Mesenchymal stem cell (in vitro differentiated cells and primary cell): Measurements from ENCODE around the gene CTSZ.
A peak's percentile ranks its signal among the peaks of the same experiment; 100 is the strongest.
"Not testable (repeated sequence)": the region's sequence is repeated elsewhere in the genome, so short reads cannot be mapped to it uniquely, and the experiment has no call there.

ENCODE experiments used
- DNase-seq: peaks from one replicate; pipeline ENCODE4 v3.0.0-alpha.2; 2013
- H2AFZ ChIP-seq: one replicate; pipeline ENCODE4 v1.6.1; 2013; ENCODE audit warnings: low read depth, mild to moderate bottlenecking, control low read depth, inconsistent platforms, low read length, moderate library complexity
- H2AK5ac ChIP-seq: 2 replicates; pipeline ENCODE4 v1.6.1; 2013; ENCODE audit warnings: low read length, moderate library complexity, mild to moderate bottlenecking, inconsistent platforms; ENCODE audit not compliant: severe bottlenecking
- H2BK120ac ChIP-seq: one replicate; pipeline ENCODE4 v1.6.1; 2013; ENCODE audit warnings: low read depth, mild to moderate bottlenecking, inconsistent platforms, low read length, moderate library complexity
- H2BK12ac ChIP-seq, 2 experiments: one replicate each; pipeline ENCODE4 v1.6.1; 2013; ENCODE audit warnings: inconsistent platforms in 2 of 2, low read length in 2 of 2, mild to moderate bottlenecking in 2 of 2, moderate library complexity in 2 of 2, control low read depth in 1 of 2
- H2BK15ac ChIP-seq: one replicate; pipeline ENCODE4 v1.6.1; 2013; ENCODE audit warnings: mild to moderate bottlenecking, low read depth, inconsistent platforms; ENCODE audit not compliant: poor library complexity, severe bottlenecking
- H2BK5ac ChIP-seq: 2 replicates; pipeline ENCODE4 v1.6.1; 2013; ENCODE audit warnings: low read depth, mild to moderate bottlenecking, low read length, control low read depth, inconsistent platforms; ENCODE audit not compliant: poor library complexity, severe bottlenecking
- H3K14ac ChIP-seq, 2 experiments: one replicate each; pipeline ENCODE4 v1.6.1; 2013; ENCODE audit warnings: inconsistent platforms in 2 of 2, low read length in 2 of 2, control low read depth in 1 of 2, mild to moderate bottlenecking in 1 of 2, moderate library complexity in 1 of 2
- H3K18ac ChIP-seq, 2 experiments: one replicate each; pipeline ENCODE4 v1.6.1; 2013; ENCODE audit warnings: inconsistent platforms in 2 of 2, low read length in 2 of 2, control low read depth in 1 of 2, low read depth in 1 of 2, mild to moderate bottlenecking in 1 of 2
- H3K23ac ChIP-seq, 2 experiments: one replicate each; pipeline ENCODE4 v1.6.1; 2013; ENCODE audit warnings: inconsistent platforms in 2 of 2, low read length in 2 of 2, mild to moderate bottlenecking in 2 of 2, moderate library complexity in 2 of 2, control low read depth in 1 of 2
- H3K27ac ChIP-seq: 2 replicates; pipeline ENCODE4 v1.5.1; 2013; ENCODE audit warnings: mild to moderate bottlenecking, moderate library complexity, low read length, control low read depth, inconsistent platforms; ENCODE audit not compliant: poor library complexity, severe bottlenecking
- H3K27me3 ChIP-seq, 2 experiments: 2 replicates each; pipeline versions ENCODE4 v1.6.1 to v1.7.0; 2013; ENCODE audit warnings: low read length in 2 of 2, mild to moderate bottlenecking in 2 of 2, moderate library complexity in 2 of 2, control low read depth in 1 of 2, inconsistent platforms in 1 of 2; ENCODE audit not compliant: control insufficient read depth in 1 of 2, insufficient read depth in 1 of 2
- H3K36me3 ChIP-seq, 2 experiments: 2 replicates each; pipeline versions ENCODE4 v1.6.1 to v1.7.0; 2013; ENCODE audit warnings: low read length in 2 of 2, control low read depth in 1 of 2, inconsistent platforms in 1 of 2, low read depth in 1 of 2, mild to moderate bottlenecking in 1 of 2; ENCODE audit not compliant: insufficient read depth in 2 of 2, control insufficient read depth in 1 of 2
- H3K4ac ChIP-seq, 2 experiments: one replicate each; pipeline ENCODE4 v1.6.1; 2013; ENCODE audit warnings: inconsistent platforms in 2 of 2, low read length in 2 of 2, mild to moderate bottlenecking in 2 of 2, moderate library complexity in 2 of 2, control low read depth in 1 of 2, low read depth in 1 of 2
- H3K4me1 ChIP-seq: 2 replicates; pipeline ENCODE4 v1.6.1; 2013; ENCODE audit warnings: low read depth, low read length, control low read depth; ENCODE audit not compliant: control insufficient read depth, insufficient read depth
- H3K4me2 ChIP-seq: 2 replicates; pipeline ENCODE4 v1.6.1; 2013; ENCODE audit warnings: low read length, mild to moderate bottlenecking, inconsistent platforms; ENCODE audit not compliant: poor library complexity, severe bottlenecking
- H3K4me3 ChIP-seq, 2 experiments: 2 replicates each; pipeline versions ENCODE4 v1.5.1 to v1.7.0; 2013; ENCODE audit warnings: low read length in 2 of 2, mild to moderate bottlenecking in 2 of 2, control low read depth in 1 of 2, low read depth in 1 of 2; ENCODE audit not compliant: insufficient read depth in 1 of 2
- H3K79me1 ChIP-seq: replicated peaks from 2 replicates; pipeline ENCODE4 v1.6.1; 2013; ENCODE audit warnings: mild to moderate bottlenecking, control low read depth, low read length, inconsistent platforms; ENCODE audit not compliant: poor library complexity, severe bottlenecking
- H3K9ac ChIP-seq: 2 replicates; pipeline ENCODE4 v1.7.0; 2013; ENCODE audit warnings: mild to moderate bottlenecking, low read length, moderate library complexity
- H3K9me3 ChIP-seq: 2 replicates; pipeline ENCODE4 v1.7.0; 2013; ENCODE audit warnings: mild to moderate bottlenecking, low read length; ENCODE audit not compliant: control insufficient read depth
- H4K8ac ChIP-seq: one replicate; pipeline ENCODE4 v1.6.1; 2013; ENCODE audit warnings: inconsistent platforms, mild to moderate bottlenecking, low read length, moderate library complexity
- H4K91ac ChIP-seq: one replicate; pipeline ENCODE4 v1.6.1; 2013; ENCODE audit warnings: mild to moderate bottlenecking, low read length, inconsistent platforms
- WGBS: methylation state at CpG from one replicate; pipeline ENCODE4 v1.1.7; 2013; ENCODE audit warnings: mixed read lengths; 5-methylcytosine and 5-hydroxymethylcytosine counted together

The CTSZ gene

DNA sequence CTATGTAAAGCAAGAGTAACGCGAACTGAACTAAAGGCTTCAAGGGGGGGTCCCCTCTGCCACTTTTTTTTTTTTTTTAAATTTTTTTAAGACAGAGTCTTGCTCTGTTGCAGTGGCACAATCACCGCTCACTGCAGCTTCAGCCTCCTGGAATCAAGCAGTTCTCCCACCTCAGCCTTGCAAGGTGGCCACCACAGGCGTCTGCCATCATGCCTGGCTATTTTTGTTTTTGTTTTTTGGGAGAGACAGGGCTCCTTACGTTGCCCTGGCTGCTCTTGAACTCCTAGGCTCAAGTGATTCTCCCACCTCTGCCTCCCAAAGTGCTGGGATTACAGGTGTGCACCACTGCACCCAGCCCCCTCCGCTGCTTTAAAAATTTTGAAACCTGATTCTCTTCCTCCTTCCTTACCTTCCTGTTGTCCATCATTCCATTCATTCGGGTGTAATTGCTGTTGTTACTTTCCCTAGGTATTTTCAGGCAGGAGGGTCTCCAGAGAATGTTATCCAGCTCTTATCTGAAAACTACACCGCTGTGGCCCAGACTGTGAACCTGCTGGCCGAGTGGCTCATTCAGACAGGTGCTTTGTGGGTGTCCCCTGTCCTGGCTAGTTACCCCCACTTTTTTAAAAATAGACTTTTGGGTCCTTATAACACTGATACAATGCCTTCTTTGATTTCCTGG is 20.6 kb downstream of the CTSZ start:
- 93% methylated on average over 9 of the region's 9 CpGs for WGBS
- Histone ChIP-seq H3K27me3 (no peaks in the 10 kb centered on the region), H2BK120ac (no peak overlapping the region), H3K4me3 (no peak overlapping the region), H3K36me3 (peaks cover 38 to 50% of the 10 kb centered on the region in 2 experiments), H2BK15ac (no peak overlapping the region), H3K79me1 (peaks cover 47% of the 10 kb centered on the region), H3K18ac (no peak overlapping the region), H3K9me3 (no peaks in the 10 kb centered on the region), H4K91ac (no peak overlapping the region), H3K4me2 (no peak overlapping the region), H3K27ac (no peak overlapping the region), H2AFZ (no peak overlapping the region), H2BK12ac (no peak overlapping the region), H3K4me1 (peaks cover 15% of the 10 kb centered on the region), H2AK5ac (no peak overlapping the region), H3K14ac (no peak overlapping the region), H3K23ac (no peak overlapping the region), H2BK5ac (no peak overlapping the region), H3K9ac (no peak overlapping the region), H3K4ac (no peak overlapping the region), H4K8ac (no peak overlapping the region)
- DNase-seq, result no peak

DNA sequence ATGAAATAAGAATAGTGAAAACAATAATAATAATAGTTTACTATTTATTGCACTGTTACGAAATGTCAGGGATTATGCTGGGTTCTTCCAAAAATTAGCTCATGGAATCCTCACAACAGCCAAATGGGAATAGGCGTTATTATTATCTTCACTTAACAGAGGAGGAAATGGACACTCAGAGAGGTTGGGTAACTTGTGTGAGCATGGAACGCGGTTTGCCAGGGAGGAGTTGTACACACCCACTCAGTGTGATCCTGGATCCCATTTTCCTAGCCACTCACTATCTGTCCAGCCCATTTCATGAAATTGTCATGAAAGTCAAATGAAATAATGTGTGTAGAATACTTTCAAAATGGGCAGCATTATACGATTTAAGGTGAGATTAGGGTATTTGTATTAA is 21.4 kb downstream of the CTSZ start:
- Histone ChIP-seq H3K79me1 (peaks cover 42% of the 10 kb centered on the region), H3K23ac (no peak overlapping the region)
- WGBS, result 91% methylated on average over 5 of the region's 5 CpGs

DNA sequence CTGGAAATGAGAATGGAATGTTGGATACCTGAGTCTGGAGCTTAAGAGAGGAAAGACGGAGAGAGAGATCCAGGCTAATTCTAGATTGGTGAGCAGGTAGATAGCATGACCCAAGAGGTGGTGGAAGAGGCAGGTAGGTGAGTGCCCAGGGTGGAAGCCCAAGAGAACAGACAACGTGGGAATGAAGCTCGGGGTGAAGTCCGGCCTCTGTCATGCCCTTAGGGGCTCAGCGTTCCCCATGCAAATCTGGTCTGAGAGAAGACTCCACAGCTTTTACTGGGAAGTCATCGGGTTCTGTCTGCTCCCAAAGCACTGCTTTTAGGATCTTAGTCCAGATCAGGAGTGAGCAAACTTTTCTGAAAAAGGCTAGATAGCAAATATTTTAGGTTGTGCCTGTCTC is 22.4 kb downstream of the CTSZ start:
- no peak overlapping the region for H2BK5ac ChIP-seq
- no peak overlapping the region for H2BK120ac ChIP-seq
- H3K4me3 ChIP-seq, result no peak overlapping the region
- no peak overlapping the region for H2AFZ ChIP-seq
- H4K91ac ChIP-seq, result no peak overlapping the region
- no peak overlapping the region for H3K4ac ChIP-seq
- peaks cover 38% of the 10 kb centered on the region for H3K79me1 ChIP-seq
- peaks cover 27 to 34% of the 10 kb centered on the region in 2 experiments for H3K36me3 ChIP-seq
- no peak overlapping the region for H3K4me2 ChIP-seq
- no peak overlapping the region for H3K14ac ChIP-seq
- DNase-seq, result no peak
- peaks cover 15% of the 10 kb centered on the region for H3K4me1 ChIP-seq
- H3K18ac ChIP-seq, result no peak overlapping the region
- no peak overlapping the region for H2AK5ac ChIP-seq
- H2BK12ac ChIP-seq, result no peak overlapping the region
- no peak overlapping the region for H3K9ac ChIP-seq
- 91% methylated on average over 6 of the region's 6 CpGs for WGBS
- H3K27ac ChIP-seq, result no peak overlapping the region
- H3K27me3 ChIP-seq, result no peaks in the 10 kb centered on the region
- H2BK15ac ChIP-seq, result no peak overlapping the region
- no peak overlapping the region for H4K8ac ChIP-seq
- H3K23ac ChIP-seq, result peak overlapping the region in 1 of 2 experiments; percentile 50
- no peaks in the 10 kb centered on the region for H3K9me3 ChIP-seq

More for the DNA sequence above, 21.4 kb downstream of the CTSZ start:
- Histone ChIP-seq H2BK15ac (no peak overlapping the region), H2BK12ac (no peak overlapping the region), H4K8ac (no peak overlapping the region), H3K4ac (no peak overlapping the region), H3K14ac (no peak overlapping the region), H3K9ac (no peak overlapping the region), H3K4me3 (no peak overlapping the region), H2BK5ac (no peak overlapping the region), H2AK5ac (no peak overlapping the region), H3K18ac (no peak overlapping the region), H3K9me3 (no peaks in the 10 kb centered on the region), H3K27ac (no peak overlapping the region), H3K4me1 (peaks cover 15% of the 10 kb centered on the region), H2AFZ (no peak overlapping the region), H3K36me3 (peaks cover 32 to 42% of the 10 kb centered on the region in 2 experiments), H3K4me2 (no peak overlapping the region), H2BK120ac (no peak overlapping the region), H3K27me3 (no peaks in the 10 kb centered on the region), H4K91ac (no peak overlapping the region)
- no peak for DNase-seq

DNA sequence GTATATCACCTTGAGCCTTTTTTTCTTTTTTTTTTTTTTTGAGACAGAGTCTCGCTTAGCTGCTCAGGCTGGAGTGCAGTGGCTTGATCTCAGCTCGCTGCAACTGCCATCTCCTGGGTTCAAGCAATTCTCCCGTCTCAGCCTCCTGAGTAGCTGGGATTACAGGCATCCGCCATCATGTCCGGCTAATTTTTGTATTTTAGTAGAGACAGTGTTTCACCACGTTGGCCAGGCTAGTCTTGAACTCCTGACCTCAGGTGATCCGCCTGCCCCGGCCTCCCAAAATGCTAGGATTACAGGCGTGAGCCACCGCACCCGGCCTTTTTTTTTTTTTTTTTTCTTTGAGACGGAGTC is 24.0 kb downstream of the CTSZ start:
- not testable (repeated sequence) for H2BK5ac ChIP-seq, H2BK12ac ChIP-seq, H2BK120ac ChIP-seq, DNase-seq, H3K14ac ChIP-seq, H2AK5ac ChIP-seq, H3K9me3 ChIP-seq, H3K4me3 ChIP-seq, H3K9ac ChIP-seq, H3K4ac ChIP-seq, H2AFZ ChIP-seq, H4K8ac ChIP-seq, H3K23ac ChIP-seq, H3K4me2 ChIP-seq, H3K27me3 ChIP-seq, H2BK15ac ChIP-seq, H4K91ac ChIP-seq, H3K27ac ChIP-seq, H3K18ac ChIP-seq
- peaks cover 15% of the 10 kb centered on the region for H3K4me1 ChIP-seq
- over 99% methylated on average over 11 of the region's 12 CpGs for WGBS
- H3K79me1 ChIP-seq, result peaks cover 26% of the 10 kb centered on the region
- H3K36me3 ChIP-seq, result peaks cover 13 to 18% of the 10 kb centered on the region in 2 experiments
